ENCODE results near the gene WDR91.

DNA sequence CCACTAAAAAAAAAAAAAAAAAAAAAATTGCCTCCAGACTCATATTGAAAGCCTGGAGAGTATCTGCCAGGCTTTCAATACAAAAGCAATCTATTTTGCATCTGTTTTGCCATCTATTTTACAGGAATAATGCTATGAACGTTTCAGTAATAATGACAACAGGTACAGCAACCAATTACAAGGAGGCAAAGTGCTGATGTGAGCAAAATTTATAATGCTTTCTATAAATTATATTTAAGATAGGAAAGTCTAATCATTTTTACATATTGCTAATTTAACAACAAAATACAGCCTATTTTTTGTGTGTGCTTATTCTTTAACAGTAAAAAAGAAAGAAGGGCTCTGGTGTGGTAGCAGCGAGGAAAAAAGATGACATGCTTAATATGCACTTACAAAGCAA is 10.0 kb downstream of the WDR91 start:
- TF ChIP-seq YY1 (IDR thresholded peaks at IDR 0.05; ENCODE audit: low read depth), result no peak
- no peak for TF ChIP-seq RAD21 (IDR thresholded peaks at IDR 0.05; ENCODE audit: low read depth)
